Caki2 (cell line): ENCODE data around the gene FRMD4A. TPM values are rescaled to one million over a fixed set of nuclear protein-coding genes. Genes with fewer than 3 reads are reported as not detected.
"Not testable (repeated sequence)": the region's sequence is repeated elsewhere in the genome, so short reads cannot be mapped to it uniquely, and the experiment has no call there.

ENCODE experiments used
- DNase-seq: peaks from one replicate; pipeline ENCODE4 v3.0.0-alpha.2; 2015; ENCODE audit warnings: low read depth
- in situ Hi-C: cut with HindIII; loops from 2 replicates; pipeline ENCODE4 v1.10.0; 2016; ENCODE audit warnings: low sequenced_read_pairs, low pct_unique_long_range_greater_than_20kb, mixed read lengths
- total RNA-seq: library from RNA; depleted of rRNA; stranded (reverse); fragments of >200 nt; shearing (Covaris generic); gene quantifications from 2 replicates; pipeline ENCODE4 v1.2.3, GENCODE V29; 2014; ENCODE audit warnings: low replicate concordance

The FRMD4A gene
- total RNA-seq, 1 experiment from 2014 or later: 3.8 TPM

DNA sequence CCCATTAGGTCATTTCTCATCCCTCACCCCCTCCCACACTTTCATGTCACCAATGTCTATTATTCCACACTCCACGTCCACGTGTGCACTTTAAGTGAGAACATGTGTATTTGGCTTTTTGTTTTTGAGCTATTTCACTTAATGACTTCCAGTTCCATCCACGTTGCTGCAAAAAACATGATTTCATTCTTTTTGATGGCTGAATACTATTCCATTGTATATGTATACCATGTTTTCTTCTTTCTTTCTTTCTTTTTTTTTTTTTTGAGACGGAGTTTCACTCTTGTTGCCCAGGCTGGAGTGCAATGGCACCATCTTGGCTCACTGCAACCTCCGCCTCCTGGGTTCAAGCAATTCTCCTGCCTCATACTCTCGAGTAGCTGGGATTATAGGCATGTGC lies 502.4 kb downstream of the FRMD4A start:
- in situ Hi-C loops, DNase-seq: not testable (repeated sequence)

DNA sequence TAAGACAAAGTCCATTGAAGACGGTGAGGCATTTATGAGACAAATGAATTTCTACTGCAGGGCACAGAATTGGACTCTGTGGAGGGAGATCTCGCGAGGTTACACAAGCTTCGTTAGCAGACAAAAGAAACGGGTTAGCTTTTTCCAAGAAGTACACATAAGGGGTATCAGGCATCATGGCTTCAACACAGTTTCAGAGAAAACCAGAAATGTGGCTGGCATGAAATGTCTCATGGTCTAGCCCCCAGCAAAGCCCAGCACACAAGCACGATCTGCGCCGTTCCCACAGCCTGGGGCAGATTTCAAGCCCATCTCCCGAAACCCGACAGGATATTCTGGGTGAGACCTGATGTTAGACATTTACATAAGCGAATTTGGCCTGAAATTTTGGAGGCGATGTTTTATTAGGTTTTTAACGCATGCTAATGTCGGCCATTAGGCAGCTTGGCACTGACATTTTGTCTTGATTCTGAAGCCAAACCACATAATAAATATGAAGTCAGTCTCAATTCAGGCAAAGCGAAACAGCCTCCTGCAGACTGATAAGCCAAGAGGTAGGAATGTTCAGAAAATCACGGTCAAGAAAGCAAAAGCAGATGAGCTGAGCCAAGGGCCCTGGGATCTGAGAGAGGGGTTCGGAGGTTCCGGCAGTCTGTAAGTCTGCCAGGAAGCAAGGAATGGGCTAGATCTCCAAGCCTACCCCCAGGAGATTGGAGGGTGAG lies 503.5 kb downstream of the FRMD4A start:
- in situ Hi-C loops: no loop called here
- no peak for DNase-seq

DNA sequence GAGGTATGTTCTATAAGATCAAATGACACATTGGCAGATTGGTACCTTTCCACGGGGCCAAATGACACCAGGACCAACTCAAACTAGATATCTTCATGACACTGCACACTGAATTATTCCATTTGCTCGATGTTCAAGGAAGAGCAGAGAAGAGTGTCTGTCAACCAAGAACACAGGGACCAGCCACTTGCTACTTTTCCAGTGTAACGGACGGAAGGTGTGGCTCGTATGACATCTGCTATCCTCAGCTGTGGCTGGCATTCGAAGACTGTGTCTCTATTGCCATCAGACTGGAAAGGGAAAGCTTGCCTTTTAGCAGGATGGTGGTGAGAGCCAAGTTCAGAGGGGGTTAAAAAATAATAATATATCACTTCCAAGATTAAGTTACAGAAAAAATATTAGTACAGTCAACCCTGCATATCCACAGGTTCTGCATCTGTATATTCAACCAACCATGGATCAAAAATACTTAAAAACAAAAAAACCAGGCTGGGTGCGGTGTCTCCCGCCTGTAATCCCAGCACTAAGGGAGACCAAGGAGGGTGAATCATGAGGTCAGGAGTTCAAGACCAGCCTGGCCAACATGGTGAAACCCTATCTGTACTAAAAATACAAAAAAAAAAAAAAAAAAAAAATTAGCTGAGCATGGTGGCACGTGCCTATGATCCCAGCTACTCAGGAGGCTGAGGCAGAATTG lies 506.9 kb downstream of the FRMD4A start:
- in situ Hi-C loops: no loop called here
- no peak for DNase-seq

DNA sequence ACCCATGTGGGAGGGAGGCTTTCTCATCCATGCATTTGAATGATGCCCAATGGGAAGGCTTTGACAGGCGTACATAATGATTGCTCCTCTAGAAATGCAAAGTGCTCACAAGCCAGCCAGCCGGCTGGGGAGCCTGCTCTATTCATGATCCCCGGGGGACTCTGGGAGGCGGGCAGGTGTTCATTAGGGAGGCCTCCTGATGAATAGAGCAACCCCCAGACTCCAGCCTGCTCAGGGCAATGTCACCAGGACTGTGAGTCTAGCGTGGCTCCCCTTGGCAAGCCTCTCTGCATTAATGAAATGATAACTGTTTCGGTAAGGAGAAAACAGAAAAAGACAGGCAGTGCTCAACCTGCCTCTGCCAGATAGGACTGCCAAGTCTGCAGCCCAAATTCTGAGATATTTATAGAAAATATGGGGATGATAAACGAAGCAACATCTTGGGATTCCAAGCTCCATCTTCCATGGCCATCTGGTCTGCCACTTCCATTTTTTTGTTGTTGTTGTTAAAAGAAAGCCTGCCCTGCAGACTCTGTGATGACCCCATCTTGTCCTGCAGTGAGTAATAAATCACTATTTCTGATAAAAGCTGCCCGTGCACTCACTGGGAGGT lies 507.5 kb downstream of the FRMD4A start:
- in situ Hi-C loops: no loop called here
- no peak for DNase-seq

DNA sequence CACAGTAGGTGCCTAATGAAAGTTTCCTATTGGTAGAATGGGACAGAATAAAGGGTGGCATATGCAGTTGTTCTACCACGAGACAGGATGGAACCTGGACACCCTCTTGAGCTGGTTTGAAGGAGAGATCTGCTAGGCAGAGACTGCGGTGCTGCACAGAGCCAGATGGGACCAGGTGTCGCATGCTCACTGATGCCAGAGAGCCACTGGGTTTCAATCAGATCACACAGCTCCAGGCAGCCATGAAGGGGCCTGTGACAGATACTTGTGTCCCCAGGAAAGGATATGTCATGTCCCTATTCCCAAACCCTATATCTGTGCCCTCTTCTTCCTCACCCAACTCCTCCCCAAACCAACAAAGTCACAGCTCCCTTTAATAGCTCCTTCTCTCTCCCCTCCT lies 508.2 kb downstream of the FRMD4A start:
- in situ Hi-C loops: no loop called here
- DNase-seq: no peak

DNA sequence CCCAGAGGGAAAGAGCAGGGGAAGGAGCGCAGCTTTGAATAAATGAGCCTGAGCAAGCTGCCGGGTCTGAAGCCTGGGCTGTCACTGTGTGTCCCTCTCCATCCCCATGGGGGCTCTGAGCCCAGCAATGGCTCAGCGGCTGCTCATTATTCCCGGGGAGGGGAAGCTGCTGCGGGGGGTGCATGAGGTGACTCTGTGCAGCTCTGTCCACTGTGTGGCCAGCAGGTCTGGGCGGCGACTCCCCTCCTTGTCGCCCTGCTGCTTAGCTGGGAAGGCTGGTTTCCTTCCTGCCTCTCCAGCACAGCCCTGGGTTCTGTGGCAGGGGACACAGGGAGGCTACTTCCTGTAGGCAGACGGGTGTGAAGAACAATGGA lies 509.8 kb downstream of the FRMD4A start:
- in situ Hi-C loops: no loop called here
- no peak for DNase-seq

DNA sequence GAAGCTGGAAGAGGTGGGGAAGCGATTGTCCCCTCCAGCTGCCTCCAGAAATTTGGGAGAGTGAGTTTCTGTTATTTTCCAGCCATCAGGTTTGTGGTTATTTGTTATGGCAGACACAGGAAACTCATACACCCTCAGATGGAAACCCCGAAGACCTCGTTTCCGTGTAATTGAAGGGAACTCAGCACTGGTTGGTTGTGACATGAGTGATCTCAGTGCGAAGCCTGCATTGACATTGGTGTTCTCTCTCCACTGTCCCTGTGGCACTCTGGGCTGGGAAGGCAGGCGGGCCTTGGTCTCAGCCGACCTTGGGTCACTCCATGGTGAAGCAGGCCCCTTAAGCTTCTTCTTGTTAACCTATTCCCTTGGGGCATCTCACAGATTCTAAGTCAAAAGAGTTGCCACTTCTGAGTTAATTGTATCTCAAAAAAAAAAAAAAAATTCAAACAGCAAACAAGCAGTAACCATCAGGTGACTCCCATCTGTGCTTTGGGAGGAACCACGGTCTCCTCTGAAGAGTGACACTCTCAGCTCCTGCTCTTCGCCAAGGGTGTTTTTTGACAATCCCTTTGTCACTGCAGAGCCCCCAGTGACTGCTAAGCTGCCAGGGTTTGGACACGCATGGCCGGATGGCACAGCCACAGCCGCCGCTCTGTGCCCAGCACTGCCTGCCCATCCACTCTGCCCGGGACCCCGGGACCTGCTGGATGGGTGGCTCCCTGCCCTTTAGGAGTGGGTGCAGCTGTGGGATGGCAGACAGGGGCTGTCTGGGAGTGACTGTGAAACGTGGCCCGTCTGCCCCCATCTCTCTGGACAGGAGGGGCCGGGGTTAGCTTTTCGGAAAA lies 510.4 kb downstream of the FRMD4A start:
- no peak for DNase-seq
- in situ Hi-C loops: no loop called here

DNA sequence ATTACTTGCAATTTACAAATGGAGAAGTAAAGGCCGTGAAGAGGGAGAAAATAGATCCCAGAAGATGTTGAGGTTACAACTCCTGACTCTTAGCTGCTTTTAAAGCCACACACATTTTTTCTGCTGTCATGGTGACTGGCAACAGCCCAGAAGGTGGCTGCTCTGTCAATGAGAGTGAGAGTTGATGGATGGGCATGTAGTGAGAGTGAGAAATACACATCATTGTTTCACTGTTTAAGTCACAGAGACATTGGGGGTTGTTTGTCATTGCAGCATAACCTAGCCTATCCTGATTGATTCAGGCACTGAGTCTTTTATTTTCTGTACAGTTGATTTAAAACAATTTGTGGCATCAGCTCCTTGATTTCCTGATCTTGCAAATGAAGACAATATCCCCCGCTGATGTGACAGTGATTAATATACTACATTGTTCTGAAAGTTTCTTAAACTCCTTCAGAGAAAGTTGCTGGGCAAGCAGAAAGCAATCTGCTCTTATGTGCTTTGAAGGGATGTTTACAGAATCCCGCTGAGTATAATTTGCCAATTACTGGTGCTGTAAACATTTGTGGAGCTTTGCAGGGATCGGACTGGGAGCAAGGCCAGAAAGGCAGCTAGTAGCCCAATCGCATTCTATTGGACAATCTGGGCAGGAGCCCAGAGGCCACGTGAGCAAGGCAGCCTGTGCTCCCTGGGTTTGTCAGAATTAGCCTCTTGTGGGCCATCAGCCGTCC lies 514.4 kb downstream of the FRMD4A start:
- in situ Hi-C loops: no loop called here
- DNase-seq: no peak

DNA sequence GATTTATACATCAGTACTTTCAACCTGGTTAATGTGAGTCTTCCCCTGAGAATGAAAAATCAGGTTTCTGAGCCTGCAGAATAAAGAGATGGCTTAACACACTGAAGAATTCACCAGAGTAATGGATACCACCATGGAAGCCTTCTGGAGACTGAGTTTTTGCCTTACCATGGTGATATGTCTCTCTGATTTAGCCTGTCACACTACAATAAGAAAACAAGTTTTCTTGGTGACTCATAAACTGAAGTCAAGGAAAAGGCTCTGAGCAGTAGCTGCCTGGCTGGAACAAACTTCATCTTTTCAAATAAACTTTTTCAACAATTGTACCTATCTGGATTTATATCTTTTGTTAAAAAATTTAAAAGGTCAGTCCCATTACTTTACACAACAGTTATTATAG lies 515.0 kb downstream of the FRMD4A start:
- in situ Hi-C loops: no loop called here
- peak; percentile 25 for DNase-seq

DNA sequence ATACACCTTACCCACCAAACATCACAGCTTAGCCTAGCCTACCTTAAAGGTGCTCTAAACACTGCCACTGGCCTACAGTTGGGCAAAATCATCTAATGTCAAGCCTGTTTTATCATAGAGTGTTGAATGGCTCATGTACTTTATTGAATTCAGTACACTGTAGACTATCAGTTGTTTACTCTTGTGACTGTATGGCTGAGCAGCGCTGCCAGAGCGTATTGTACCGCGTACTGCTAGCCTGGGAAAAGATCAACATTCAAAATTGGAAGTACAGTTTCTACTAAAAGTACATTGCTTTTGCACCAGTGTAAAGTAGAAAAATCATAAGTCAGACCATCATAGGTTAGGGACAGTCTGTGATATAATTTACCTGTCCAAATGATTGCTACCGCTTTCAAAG lies 517.2 kb downstream of the FRMD4A start:
- DNase-seq: no peak
- in situ Hi-C loops: no loop called here

DNA sequence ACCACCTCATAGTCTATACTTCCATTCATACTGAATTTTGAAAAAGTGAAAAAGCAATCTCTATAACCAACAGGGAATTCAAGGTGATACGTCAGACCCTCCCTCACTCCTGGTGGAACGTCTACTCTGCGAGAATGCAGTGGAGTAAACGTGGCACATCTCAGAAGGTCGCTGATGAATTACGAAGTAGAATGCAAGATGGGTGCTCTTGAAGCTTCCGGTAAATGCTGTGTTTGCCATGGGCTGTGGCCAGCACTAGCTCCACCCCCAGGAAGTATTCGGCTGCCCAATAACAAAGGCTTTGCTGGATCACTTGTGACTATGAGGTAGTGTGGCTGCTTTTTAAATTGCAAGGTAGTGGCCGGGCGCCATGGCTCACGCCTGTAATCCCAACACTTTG lies 517.9 kb downstream of the FRMD4A start:
- no peak for DNase-seq
- in situ Hi-C loops: no loop called here

DNA sequence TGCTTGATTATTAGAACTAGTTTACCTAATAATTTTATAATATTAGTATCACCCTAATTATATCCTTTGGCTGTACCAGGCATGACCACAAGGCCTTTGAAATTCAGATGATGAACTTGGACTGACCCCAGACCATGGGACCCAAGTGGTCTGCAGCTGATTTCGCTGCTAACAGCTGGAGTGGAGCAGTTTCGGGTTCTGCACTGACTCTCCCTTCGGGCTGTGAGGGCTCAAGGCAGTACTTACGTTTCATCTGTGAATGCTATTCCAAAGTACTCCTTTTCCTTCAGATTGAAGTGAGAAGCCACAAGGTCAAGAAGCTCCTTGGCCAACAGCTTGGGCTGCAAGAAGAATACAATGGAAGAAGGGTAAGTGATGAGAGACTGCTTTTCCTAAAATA lies 520.2 kb downstream of the FRMD4A start:
- no peak for DNase-seq
- in situ Hi-C loops: no loop called here

DNA sequence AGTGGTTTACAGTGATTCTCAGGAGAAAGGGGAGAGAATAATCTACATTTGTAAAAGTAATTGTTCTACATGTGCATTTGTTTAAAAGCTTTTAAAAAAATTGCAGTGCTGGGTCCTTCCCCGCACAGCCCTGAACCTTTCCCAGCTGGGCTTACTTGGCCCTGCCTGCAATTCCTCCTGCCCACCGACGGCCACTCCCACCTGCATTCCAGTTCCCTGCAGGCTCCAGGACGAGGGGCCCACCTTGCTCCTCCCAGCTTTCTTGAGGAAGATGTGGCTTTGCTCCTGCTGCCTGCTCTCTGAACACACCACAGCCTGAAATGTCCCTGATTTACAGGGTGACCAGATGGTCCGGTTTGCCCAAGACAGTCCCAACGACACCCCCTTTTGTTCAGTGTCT lies 521.3 kb downstream of the FRMD4A start:
- DNase-seq: no peak
- in situ Hi-C loops: no loop called here

DNA sequence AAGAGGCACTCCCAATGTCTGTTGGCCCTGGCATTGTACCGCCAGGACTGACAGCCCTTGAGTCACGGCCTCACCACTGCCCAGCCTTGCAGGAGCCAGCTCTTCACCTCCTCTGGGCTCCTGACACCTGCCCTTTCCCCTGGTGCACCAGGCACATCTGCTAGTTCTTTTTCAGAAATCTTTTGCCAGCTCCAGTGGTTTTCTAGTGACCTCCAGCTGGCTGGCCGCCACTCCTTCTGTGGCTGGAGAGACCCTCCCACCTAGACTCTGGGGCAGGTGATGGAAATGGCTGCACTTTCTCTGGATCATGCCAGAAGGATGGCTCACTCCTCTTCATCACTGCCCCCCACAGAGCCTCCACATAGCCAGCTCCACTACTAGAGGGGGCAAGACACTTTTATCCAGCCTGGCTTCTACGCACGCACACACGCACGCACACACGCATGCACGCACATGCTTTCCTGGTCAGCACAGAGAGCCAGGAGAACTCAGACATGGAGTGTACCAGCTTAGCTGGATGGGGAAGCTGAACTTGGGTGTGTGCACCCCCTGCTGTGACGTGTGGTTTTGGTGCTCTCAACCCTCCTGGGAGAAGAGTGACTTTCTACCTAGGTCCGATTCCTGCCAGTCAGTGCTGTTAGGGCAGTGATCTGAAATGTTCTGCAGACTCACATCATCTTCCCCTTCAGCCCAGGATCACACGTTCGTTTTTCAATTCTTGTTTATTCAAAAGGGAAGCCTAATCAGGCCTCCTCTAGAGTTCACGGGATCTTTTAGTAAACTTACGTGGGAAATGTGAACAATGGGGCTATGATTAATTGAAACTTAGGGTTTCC lies 522.0 kb downstream of the FRMD4A start:
- in situ Hi-C loops: no loop called here
- DNase-seq: no peak

DNA sequence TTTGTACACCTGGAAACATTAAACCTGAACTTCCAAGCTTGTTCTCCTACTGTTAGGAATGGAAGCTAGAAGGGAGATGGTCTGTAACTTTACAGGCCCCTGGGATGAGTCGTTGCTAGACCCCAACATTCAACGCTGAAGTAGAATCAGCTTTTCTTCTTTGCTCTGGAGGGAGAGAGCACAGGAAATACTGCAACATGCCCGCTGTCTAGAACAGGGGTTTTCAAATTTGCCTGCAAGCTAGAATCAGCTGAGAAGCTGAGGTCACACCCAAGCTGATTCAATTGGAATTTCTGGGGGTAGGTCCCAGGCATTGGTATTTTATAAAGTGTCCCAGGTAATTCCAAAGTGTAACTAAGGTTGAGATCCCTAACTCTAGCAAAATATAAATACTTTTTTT lies 524.3 kb downstream of the FRMD4A start:
- in situ Hi-C loops: no loop called here
- DNase-seq: no peak

DNA sequence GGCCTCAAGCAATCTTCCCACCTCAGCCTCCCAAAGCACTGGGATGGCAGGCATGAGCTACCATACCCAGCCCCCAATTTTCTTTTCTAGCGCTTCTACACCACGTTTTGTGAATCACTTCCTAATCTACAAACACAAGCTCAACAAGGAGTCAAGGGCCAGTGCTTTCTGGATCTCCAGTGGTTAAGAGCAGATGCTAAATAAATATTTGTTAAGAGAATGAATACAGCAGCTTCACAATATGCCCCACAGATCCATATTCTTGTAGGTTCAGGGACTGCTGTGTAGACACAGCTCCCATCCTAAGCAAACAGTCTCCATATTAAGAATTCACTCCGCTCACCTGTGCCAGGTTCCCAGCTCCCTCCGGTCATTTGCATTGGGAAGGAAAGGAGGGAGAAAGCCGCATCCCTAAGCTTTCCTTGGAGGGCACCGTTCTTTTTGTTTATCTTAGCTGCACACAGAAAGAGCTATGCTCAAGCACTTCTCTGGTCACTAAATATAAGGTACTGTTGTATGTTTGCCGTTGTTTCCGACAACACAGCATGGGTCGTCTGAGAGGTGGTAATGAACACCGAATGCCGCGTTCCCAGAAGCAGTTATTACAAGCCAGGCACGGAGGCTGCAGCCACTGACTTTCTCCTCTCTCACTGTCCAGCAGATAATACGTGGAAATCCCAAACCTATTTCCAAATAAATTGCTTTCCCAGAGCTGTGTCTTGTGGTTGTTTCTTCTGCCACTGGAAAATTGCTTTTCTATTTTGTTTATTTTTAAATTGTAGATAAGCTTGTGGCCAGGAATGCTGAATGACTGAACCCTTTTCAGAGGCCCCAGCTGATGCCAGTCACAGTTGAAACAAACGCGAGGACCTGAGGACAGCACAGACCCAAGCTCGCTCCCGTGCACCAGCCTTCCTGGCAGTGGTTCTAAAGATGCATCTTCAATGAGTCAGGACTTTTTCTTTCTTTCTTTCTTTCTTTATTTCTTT lies 526.9 kb downstream of the FRMD4A start:
- no peak for DNase-seq
- in situ Hi-C loops: no loop called here
